Astrocyte (in vitro differentiated cells and primary cell): Measurements from ENCODE around the gene NCK2. TPM values are rescaled to one million over a fixed set of nuclear protein-coding genes. Genes with fewer than 3 reads are reported as not detected.
A peak's percentile ranks its signal among the peaks of the same experiment; 100 is the strongest.

Source experiments
- DNase-seq: peaks from one replicate; pipeline ENCODE4 v3.0.0-alpha.2; 2010; ENCODE audit warnings: low read depth
- FAIRE-seq: peaks from 2 replicates; lab custom pipeline; 2011; peaks lifted over from hg19 to GRCh38; lab: Jason Lieb, UNC
- H2AFZ ChIP-seq: 2 replicates; pipeline ENCODE4 v1.6.0; 2012; ENCODE audit warnings: low read depth, low read length, inconsistent platforms
- H3K27ac ChIP-seq: 2 replicates; pipeline ENCODE4 v1.5.1; 2011; ENCODE audit warnings: low read depth, low read length, inconsistent platforms
- H3K27me3 ChIP-seq: 2 replicates; pipeline ENCODE4 v1.6.0; 2011; ENCODE audit warnings: low read length, inconsistent platforms; ENCODE audit not compliant: insufficient read depth
- H3K36me3 ChIP-seq: 2 replicates; pipeline ENCODE4 v1.5.1; 2011; ENCODE audit warnings: low read length, inconsistent platforms; ENCODE audit not compliant: insufficient read depth
- H3K4me1 ChIP-seq: 2 replicates; pipeline ENCODE4 v1.5.1; 2011; ENCODE audit warnings: low read length, inconsistent platforms; ENCODE audit not compliant: insufficient read depth
- H3K4me2 ChIP-seq: 2 replicates; pipeline ENCODE4 v1.6.0; 2012; ENCODE audit warnings: low read length, inconsistent platforms
- H3K4me3 ChIP-seq: 2 replicates; pipeline ENCODE4 v1.5.1; 2011; ENCODE audit warnings: low read depth, mild to moderate bottlenecking, low read length, inconsistent platforms; ENCODE audit not compliant: insufficient read depth
- H3K79me2 ChIP-seq: 2 replicates; pipeline ENCODE4 v1.6.0; 2012; ENCODE audit warnings: mild to moderate bottlenecking, low read length, inconsistent platforms; ENCODE audit not compliant: insufficient read depth
- H3K9ac ChIP-seq: 2 replicates; pipeline ENCODE4 v1.6.0; 2012; ENCODE audit warnings: mild to moderate bottlenecking, low read length, inconsistent platforms
- H3K9me3 ChIP-seq: 2 replicates; pipeline ENCODE4 v1.5.1; 2012; ENCODE audit warnings: low read depth, mild to moderate bottlenecking, low read length, inconsistent platforms; ENCODE audit not compliant: insufficient read depth
- H4K20me1 ChIP-seq: 2 replicates; pipeline ENCODE4 v1.6.0; 2012; ENCODE audit warnings: low read length, inconsistent platforms; ENCODE audit not compliant: insufficient read depth
- H3K27ac Mint-ChIP-seq: one replicate; pipeline ENCODE4 v1.8.0; 2021; ENCODE audit warnings: mild to moderate bottlenecking, mixed read lengths; ENCODE audit not compliant: unreplicated experiment
- H3K27me3 Mint-ChIP-seq: one replicate; pipeline ENCODE4 v1.8.0; 2021; ENCODE audit warnings: low read depth, mixed read lengths; ENCODE audit not compliant: unreplicated experiment
- H3K36me3 Mint-ChIP-seq: one replicate; pipeline ENCODE4 v1.8.0; 2021; ENCODE audit warnings: low read depth, mixed read lengths; ENCODE audit not compliant: unreplicated experiment
- H3K4me1 Mint-ChIP-seq: one replicate; pipeline ENCODE4 v1.8.0; 2021; ENCODE audit warnings: low read depth, mixed read lengths; ENCODE audit not compliant: unreplicated experiment
- H3K4me3 Mint-ChIP-seq: one replicate; pipeline ENCODE4 v1.8.0; 2021; ENCODE audit warnings: mild to moderate bottlenecking, moderate library complexity, mixed read lengths; ENCODE audit not compliant: unreplicated experiment
- H3K9me3 Mint-ChIP-seq: one replicate; pipeline ENCODE4 v1.8.0; 2021; ENCODE audit warnings: mild to moderate bottlenecking, mixed read lengths; ENCODE audit not compliant: unreplicated experiment
- EZH2 ChIP-seq: IDR thresholded peaks from 2 replicates; pipeline ENCODE4 v1.6.1; 2012; ENCODE audit warnings: mild to moderate bottlenecking, low read length, inconsistent platforms; ENCODE audit not compliant: insufficient read depth
- total RNA-seq: library from RNA; stranded (reverse); gene quantifications from 2 replicates; pipeline ENCODE4 v1.2.1, GENCODE V29; 2021
- TF ChIP-seq, protein P1 (sequence below): IDR thresholded peaks from 2 replicates; pipeline ENCODE4 v1.5.1; 2011; ENCODE audit warnings: low read depth, mild to moderate bottlenecking, inconsistent platforms, low read length, moderate library complexity; ENCODE audit not compliant: insufficient read depth

Gene NCK2
- total RNA-seq, 1 donor from 2014 or later = 61.6 TPM

DNA sequence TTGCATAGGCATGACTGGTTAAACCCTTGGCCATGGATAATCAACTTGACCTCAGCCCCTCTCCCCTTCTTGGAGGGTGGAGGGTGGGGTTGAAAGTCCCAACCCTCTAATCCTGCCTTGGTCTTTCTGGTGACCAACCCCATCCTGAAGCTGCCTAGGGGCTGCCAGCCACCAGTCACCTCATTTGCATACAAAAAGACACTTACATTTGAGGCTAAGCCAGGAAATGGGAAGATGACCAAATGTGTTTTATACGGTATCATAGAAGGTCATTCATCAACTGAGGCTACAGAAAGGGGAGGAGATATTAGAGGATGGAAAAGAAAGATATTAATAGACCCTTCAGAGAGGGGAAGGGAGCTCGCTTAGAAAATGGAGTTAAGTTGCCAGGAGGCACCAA is 96.8 kb downstream of the NCK2 start:
- DNase-seq = no peak
- no peaks in the 10 kb centered on the region for H3K9me3 Mint-ChIP-seq
- H3K4me1 Mint-ChIP-seq = peaks cover 40% of the 10 kb centered on the region
- Histone ChIP-seq H3K27me3 (no peaks in the 10 kb centered on the region), H3K9ac (no peak overlapping the region), H3K79me2 (peaks cover 63% of the 10 kb centered on the region), H3K4me1 (peaks cover 14% of the 10 kb centered on the region), H4K20me1 (peaks cover 64% of the 10 kb centered on the region), H3K36me3 (no peaks in the 10 kb centered on the region), H3K4me3 (no peak overlapping the region), H3K4me2 (no peak overlapping the region), H3K9me3 (no peaks in the 10 kb centered on the region), H2AFZ (no peak overlapping the region), H3K27ac (no peak overlapping the region)
- H3K4me3 Mint-ChIP-seq = peak overlapping the region; percentile 17
- FAIRE-seq = no peak
- no peaks in the 10 kb centered on the region for H3K27me3 Mint-ChIP-seq
- TF ChIP-seq EZH2 = no peak
- TF ChIP-seq, protein P1, sequence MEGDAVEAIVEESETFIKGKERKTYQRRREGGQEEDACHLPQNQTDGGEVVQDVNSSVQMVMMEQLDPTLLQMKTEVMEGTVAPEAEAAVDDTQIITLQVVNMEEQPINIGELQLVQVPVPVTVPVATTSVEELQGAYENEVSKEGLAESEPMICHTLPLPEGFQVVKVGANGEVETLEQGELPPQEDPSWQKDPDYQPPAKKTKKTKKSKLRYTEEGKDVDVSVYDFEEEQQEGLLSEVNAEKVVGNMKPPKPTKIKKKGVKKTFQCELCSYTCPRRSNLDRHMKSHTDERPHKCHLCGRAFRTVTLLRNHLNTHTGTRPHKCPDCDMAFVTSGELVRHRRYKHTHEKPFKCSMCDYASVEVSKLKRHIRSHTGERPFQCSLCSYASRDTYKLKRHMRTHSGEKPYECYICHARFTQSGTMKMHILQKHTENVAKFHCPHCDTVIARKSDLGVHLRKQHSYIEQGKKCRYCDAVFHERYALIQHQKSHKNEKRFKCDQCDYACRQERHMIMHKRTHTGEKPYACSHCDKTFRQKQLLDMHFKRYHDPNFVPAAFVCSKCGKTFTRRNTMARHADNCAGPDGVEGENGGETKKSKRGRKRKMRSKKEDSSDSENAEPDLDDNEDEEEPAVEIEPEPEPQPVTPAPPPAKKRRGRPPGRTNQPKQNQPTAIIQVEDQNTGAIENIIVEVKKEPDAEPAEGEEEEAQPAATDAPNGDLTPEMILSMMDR = no peak
- no peaks in the 10 kb centered on the region for H3K36me3 Mint-ChIP-seq
- H3K27ac Mint-ChIP-seq = no peak overlapping the region

DNA sequence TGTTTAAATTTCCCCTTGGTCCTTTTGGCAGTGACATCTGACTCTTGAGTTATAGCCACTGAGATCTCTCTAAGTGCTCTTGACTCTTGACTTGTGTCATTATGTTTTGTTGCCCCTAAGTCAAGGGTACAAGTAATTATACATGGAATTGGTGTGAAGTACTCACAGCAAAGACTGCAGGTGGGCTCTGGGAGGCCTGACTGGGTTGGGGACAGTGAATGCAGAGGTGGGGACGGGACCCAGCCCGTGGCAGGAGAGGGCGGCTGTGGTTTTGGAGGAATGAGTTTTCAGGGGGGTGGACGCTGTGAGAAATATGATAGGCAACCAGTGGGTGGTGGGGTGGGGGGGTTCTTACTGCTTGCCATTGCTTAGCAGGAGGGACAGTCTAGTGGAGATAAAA is 97.8 kb downstream of the NCK2 start:
- no peaks in the 10 kb centered on the region for H3K9me3 Mint-ChIP-seq
- peaks cover 54% of the 10 kb centered on the region for H4K20me1 ChIP-seq
- no peak overlapping the region for H3K4me3 Mint-ChIP-seq
- TF ChIP-seq, protein P1 = no peak
- TF ChIP-seq EZH2 = no peak
- H3K4me3 ChIP-seq = no peak overlapping the region
- no peaks in the 10 kb centered on the region for H3K36me3 Mint-ChIP-seq
- no peak overlapping the region for H3K9ac ChIP-seq
- no peaks in the 10 kb centered on the region for H3K27me3 Mint-ChIP-seq
- no peak overlapping the region for H2AFZ ChIP-seq
- no peak overlapping the region for H3K4me2 ChIP-seq
- FAIRE-seq = no peak
- H3K79me2 ChIP-seq = peaks cover 57% of the 10 kb centered on the region
- no peaks in the 10 kb centered on the region for H3K27me3 ChIP-seq
- peaks cover 43% of the 10 kb centered on the region for H3K4me1 Mint-ChIP-seq
- H3K27ac Mint-ChIP-seq = peak overlapping the region; percentile 79
- DNase-seq = no peak
- no peak overlapping the region for H3K27ac ChIP-seq
- no peaks in the 10 kb centered on the region for H3K36me3 ChIP-seq
- peaks cover 14% of the 10 kb centered on the region for H3K4me1 ChIP-seq
- no peaks in the 10 kb centered on the region for H3K9me3 ChIP-seq

DNA sequence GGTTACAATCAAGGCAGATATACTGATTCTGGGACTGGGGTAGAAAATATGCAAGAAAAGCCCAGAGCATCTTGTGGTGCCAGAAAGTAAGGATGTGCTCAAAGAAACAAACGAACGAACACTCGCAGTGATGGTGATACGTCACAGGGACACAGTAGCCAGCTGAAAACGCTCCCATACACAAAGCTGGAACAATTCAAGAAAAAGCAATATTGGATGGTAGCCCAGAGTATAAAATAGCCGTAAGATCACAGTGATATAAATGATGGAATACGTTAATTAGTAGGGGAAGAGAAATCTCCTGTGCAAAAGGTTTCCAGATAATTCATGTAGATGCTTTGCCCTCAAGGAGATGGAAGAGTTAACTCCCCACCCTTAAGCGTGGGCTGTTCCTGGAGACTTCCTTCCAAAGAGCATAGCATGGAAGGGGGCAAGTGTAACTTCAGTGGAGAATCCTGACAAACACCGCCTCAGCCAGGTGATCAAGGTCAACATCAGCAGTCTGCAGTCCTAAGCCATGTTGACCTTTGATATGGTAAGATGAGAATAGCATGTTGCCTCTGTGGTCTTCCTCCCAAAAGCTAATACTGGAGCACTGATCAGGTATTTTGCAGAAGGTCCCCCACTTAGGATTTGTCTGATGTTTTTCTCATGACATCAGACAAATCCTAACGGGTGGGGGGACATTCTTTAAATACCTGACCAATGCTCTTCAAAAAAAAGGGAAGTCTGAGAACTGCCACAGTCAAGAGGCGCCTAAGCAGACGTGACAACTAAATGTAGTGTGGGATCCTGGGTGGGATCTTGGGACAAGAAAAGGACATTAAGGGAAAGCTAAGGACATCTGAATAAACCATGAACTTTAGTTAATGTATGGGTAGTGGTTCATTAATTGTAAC is 99.0 kb downstream of the NCK2 start:
- Histone ChIP-seq H2AFZ (no peak overlapping the region), H3K27ac (no peak overlapping the region), H3K36me3 (no peaks in the 10 kb centered on the region), H4K20me1 (peaks cover 56% of the 10 kb centered on the region), H3K9me3 (no peaks in the 10 kb centered on the region), H3K27me3 (no peaks in the 10 kb centered on the region), H3K4me2 (peak overlapping the region; percentile 39), H3K79me2 (peaks cover 45% of the 10 kb centered on the region), H3K4me1 (peaks cover 14% of the 10 kb centered on the region), H3K9ac (no peak overlapping the region), H3K4me3 (no peak overlapping the region)
- FAIRE-seq (no peak), DNase-seq (no peak)
- Mint-ChIP-seq H3K4me1 (peaks cover 43% of the 10 kb centered on the region), H3K9me3 (no peaks in the 10 kb centered on the region), H3K27me3 (no peaks in the 10 kb centered on the region), H3K27ac (peak overlapping the region; percentile 90), H3K4me3 (peak overlapping the region; percentile 70), H3K36me3 (no peaks in the 10 kb centered on the region)
- TF ChIP-seq EZH2 = no peak
- TF ChIP-seq, protein P1 = no peak
